GM19043 (cell line): ENCODE data around the gene MAVS.
"Not testable (repeated sequence)": the region's sequence is repeated elsewhere in the genome, so short reads cannot be mapped to it uniquely, and the experiment has no call there.

ENCODE experiments used
- ATAC-seq: cut with Tn5 transposase; IDR thresholded peaks from one replicate; pipeline ENCODE4 v1.9.1; 2021; ENCODE audit warnings: low read depth; ENCODE audit not compliant: unreplicated experiment

The MAVS gene

DNA sequence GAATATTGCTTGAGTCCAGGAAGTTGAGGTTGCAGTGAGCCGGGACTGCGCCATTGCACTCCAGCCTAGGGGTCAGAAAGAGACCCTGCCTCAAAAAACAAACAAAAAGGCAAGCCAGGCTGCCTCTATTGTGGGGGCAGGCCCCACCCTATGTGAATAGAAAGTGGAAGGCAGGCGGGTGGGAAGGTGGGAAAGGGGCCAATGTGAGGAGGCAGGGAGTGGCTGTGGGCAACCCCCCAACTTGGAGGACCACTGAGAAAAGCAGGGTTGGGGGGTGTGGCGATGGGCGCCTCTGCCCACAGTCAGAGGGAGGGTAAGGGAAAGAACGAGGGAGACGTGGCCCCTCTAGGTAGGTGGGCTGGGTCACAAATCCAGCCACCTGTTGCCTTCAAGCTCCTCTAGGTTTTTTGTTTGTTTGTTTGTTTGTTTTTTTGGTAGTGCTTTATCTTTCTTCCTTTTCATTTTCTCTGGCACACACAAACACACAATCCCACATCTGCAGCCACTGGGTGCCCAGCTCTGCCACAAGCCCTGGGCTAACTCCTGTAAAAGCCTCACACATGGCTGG, 31.6 kb upstream of the MAVS start:
- no peak for ATAC-seq

DNA sequence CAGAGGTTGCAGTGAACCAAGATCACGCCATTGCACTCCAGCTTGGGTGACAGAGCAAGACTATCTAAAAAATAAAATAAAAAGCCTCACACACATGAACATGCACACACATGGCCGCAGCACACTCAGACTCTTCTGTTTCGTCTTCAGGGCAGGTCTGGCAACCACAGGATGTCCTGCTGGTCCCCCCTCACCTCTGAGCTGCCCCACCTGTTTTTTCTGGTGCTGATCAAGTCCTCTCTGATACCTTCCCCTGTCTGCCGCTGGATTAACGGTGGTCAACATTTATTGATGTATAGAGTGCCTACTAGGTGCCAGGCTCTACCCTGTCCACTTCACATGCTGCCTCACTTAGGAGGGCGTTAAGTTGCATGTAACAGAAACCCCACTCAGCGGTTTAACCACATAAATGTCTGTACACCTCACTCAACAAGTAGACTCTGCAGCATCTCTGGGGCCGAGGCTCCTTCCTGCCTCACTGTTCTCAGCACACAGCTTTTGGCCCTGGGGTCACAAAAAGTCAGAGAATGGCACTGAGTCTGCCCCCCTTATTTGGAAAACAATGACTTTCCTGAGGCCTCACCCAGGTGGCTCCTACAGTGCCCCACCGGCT, 30.8 kb upstream of the MAVS start:
- ATAC-seq: no peak

DNA sequence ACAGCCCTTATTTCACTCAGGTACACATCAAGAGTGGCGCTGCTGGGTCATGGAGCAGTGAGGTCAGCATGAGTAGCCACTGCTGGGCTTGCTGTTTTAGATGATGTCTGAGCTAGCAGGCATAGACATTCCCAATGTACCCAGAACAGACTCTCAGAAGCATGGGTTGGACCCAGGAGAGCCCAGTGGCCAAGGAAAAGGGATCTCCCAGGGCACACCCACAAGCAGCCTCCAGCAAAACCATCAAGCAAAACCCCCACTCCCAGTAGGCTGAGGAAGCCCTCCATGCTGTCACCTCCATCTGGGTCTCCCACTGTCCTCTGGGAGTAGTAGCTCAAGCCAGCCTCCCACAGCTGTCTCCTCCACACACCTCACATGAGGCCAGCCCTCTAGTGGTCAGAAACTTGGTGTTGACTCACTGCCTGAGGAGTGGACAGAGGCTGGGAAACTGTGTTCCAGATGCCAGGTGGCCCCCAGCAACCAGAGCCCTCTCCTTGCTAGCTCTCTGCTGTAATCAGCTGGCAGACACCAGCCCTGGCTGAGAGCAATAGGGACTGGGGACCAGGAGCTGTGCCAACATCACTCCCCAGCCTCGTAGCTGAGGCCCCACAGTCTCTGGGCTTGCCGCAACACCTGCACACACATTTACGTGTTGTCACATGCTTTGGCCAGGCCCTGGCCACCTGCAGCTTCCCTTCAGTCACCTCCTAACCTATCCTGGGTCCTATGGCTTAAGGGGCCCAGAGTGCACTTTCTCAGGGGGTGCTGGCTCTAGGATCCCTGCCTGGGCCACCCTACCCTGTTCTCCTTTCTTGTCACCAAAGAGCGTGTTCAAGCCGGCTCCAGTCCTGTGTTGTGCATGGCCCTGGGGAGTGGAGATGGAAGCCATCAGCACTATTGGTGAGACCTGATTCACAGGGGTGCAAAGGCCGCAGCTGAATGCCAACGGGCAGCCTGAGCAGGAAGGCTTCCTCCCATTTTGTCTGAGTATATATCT, 28.2 kb upstream of the MAVS start:
- no peak for ATAC-seq

- ATAC-seq: no peak
Observed at GRCh38 chr20:3819411-3820047, 27.1 kb upstream of the MAVS start.

DNA sequence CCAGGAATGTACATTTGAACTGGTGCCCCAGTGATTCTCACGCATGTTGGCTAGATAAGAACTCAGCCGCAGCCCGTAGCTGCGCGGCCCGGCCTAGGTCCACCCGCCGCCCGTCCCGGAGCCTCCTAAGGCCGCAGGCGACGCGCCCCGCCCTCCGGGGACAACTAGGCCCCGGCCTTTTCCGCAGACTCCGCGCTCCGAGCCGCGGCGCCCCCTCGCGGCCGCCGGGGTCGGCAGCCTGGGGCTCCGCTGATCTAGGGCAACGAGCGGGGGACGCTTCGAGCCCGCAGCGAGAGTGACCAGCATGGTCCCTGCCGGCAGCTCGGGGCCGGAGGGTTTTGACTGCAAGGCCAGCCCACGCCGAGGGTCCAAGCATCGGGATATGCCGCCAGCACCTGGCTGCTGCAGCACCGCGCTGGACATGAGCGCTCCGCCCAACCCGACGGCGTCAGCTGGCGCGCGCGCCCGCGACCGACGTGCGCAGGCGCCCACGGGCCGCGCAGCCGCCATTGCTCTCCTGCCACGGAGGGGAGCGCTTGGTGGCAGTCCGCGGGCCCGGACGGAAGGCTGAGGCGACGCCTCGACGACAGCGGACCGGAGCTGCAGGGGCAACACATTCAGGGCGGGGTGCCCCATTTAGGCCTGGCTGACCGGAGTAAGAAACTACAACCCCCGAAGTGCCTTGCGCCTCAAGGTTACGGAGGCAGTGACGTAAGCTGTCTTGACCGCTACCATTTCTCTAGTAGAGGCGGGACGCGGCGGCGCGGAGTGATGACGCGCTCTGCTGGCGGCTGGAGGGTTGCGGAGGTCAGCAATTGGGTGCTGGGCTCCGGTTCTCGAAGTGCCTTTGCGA, 26.4 kb upstream of the MAVS start, which contains the start of gene AP5S1:
AP5S1 (plus strand) TSS at position 500 of the 853 bp plus-strand sequence. CDS start 1,571 bp downstream, outside the sequence.
- ATAC-seq: peak; percentile 67

GRCh38 chr20:3820901-3821727, 25.5 kb upstream of the MAVS start:
- ATAC-seq: peak; percentile 2

GRCh38 chr20:3821996-3822395, 24.6 kb upstream of the MAVS start:
- ATAC-seq: no peak

- ATAC-seq: no peak
Observed at GRCh38 chr20:3823881-3824280, 22.8 kb upstream of the MAVS start.

- ATAC-seq: no peak
Observed at GRCh38 chr20:3825526-3825925, 21.1 kb upstream of the MAVS start.

- ATAC-seq: no peak
Observed at GRCh38 chr20:3826420-3826819, 20.2 kb upstream of the MAVS start.

GRCh38 chr20:3828798-3829197, 17.8 kb upstream of the MAVS start:
- ATAC-seq: no peak

DNA sequence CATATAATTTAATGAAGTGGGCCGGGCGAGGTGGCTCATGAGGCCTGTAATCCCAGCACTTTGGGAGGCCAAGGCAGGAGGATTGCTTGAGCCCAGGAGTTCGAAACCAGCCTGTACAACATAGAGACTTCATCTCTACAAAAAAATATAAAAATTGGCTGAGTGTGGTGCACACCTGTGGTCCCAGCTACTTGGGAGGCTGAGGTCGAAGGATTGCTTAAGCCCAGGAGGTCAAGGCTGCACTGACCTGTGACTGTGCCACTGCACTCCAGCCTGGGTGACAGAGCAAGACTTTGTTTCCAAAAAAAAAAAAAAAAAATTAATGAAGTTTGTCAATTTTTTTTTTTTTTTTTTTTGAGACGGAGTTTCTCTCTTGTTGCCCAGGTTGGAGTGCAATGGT, 16.7 kb upstream of the MAVS start:
- ATAC-seq: not testable (repeated sequence)

DNA sequence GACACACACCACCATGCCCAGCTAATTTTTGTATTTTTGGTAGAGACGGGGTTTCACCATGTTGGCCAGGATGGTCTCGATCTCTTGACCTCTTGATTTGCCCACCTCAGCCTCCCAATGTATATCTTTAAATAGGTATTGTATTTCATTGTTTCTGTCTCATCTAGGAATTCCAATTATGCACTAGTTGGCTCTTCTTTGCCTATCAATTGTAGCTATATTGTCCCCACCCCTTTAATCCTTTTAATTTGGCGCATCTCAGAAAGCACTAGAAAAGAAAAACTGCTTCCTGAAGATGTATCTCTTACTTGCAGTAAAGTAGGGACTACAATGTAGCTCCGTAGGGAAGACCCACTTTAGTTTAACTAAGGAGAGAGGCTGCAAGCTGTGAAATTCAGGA, 10.5 kb upstream of the MAVS start:
- ATAC-seq: no peak

GRCh38 chr20:3839328-3839727, 7.3 kb upstream of the MAVS start:
- ATAC-seq: no peak

GRCh38 chr20:3840201-3840600, 6.4 kb upstream of the MAVS start:
- not testable (repeated sequence) for ATAC-seq

GRCh38 chr20:3842348-3842930, 4.2 kb upstream of the MAVS start:
- ATAC-seq: no peak

DNA sequence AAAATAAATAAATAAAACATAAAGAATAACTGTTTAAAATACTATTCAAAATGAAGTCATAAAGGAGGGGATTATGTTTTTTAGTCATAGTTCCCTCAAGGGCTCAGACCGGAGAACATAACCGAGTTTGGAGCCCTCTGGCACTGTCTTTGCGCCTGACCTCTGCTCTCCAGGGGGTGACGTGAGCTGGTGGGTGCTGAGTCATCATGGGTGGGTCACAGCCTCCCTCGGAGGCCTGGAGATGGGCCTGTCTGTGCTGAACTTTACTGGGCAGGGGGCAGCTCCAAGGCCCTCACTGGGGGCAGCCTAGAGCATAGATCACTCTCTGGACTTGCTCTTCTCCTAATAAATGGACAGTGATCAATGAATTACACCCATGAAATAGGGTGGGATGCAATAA, 3.1 kb upstream of the MAVS start:
- ATAC-seq: no peak

- ATAC-seq: not testable (repeated sequence)
Observed at GRCh38 chr20:3843990-3844619, 2.5 kb upstream of the MAVS start.
